Thoracic aorta (tissue), 2 donors: Measurements from ENCODE around the gene CTTN. TPM values are rescaled to one million over a fixed set of nuclear protein-coding genes. Genes with fewer than 3 reads are reported as not detected.

Source experiments
- ATAC-seq: fragments of 150-250 bp; one replicate; pipeline ENCODE4 v1.8.0; 2017; ENCODE audit warnings: low read depth; ENCODE audit not compliant: insufficient number of reproducible peaks, low FRiP score
- DNase-seq: peaks from one replicate; pipeline ENCODE4 v3.0.0-alpha.2; 2020; ENCODE audit warnings: low spot score
- H3K27ac ChIP-seq, 2 donors: fragments of 200-600 bp; sonication (generic); 1 replicate in 1 of 2; 2 replicates in 1 of 2; pipeline ENCODE4 v1.5.1; 2016; ENCODE audit warnings: mild to moderate bottlenecking in 2 of 2, moderate library complexity in 2 of 2
- H3K27me3 ChIP-seq: fragments of 200-600 bp; sonication (generic); replicated peaks from 2 replicates; pipeline ENCODE4 v1.6.0; 2016; ENCODE audit warnings: mild to moderate bottlenecking; ENCODE audit not compliant: insufficient read depth
- H3K36me3 ChIP-seq: fragments of 200-600 bp; sonication (generic); one replicate; pipeline ENCODE4 v1.5.1; 2016
- H3K4me1 ChIP-seq, 2 donors: fragments of 200-600 bp; sonication (generic); 1 replicate in 1 of 2; 2 replicates in 1 of 2; pipeline versions ENCODE4 v1.5.1 to v1.6.0; 2016; ENCODE audit warnings: low read depth in 2 of 2, mild to moderate bottlenecking in 1 of 2; ENCODE audit not compliant: control insufficient read depth in 1 of 2
- H3K4me3 ChIP-seq: fragments of 200-600 bp; sonication (generic); 2 replicates; pipeline ENCODE4 v1.5.1; 2016; ENCODE audit warnings: mild to moderate bottlenecking
- H3K9me3 ChIP-seq: fragments of 200-600 bp; sonication (generic); 2 replicates; pipeline ENCODE4 v1.5.1; 2016
- CTCF ChIP-seq: fragments of 200-600 bp; sonication (generic); IDR thresholded peaks from one replicate; pipeline ENCODE4 v1.5.1; 2019; ENCODE audit warnings: antibody characterized with exemption
- total RNA-seq, 2 donors: library from RNA; depleted of rRNA; stranded (reverse); fragments of >200 nt; gene quantifications; one replicate each; pipeline versions ENCODE4 v1.1.0 to v1.2.3, GENCODE V29; 2016

Gene CTTN
- total RNA-seq, 2 donors from 2014 or later = 415 to 578 TPM

GRCh38 chr11:70414341-70415100 lies 16.2 kb downstream of the CTTN start:
- Histone ChIP-seq H3K9me3 (no peaks in the 10 kb centered on the region), H3K36me3 (peaks cover 93% of the 10 kb centered on the region), H3K27me3 (no peaks in the 10 kb centered on the region), H3K4me3 (no peak overlapping the region), H3K4me1 (no peaks in the 10 kb centered on the region), H3K27ac (no peak overlapping the region)
- no peak for TF ChIP-seq CTCF
- DNase-seq (no peak), ATAC-seq (no peak)

GRCh38 chr11:70415191-70415590 lies 16.9 kb downstream of the CTTN start:
- ATAC-seq (no peak), DNase-seq (no peak)
- Histone ChIP-seq H3K27ac (no peak overlapping the region), H3K27me3 (no peaks in the 10 kb centered on the region), H3K4me3 (no peak overlapping the region), H3K9me3 (no peaks in the 10 kb centered on the region), H3K4me1 (no peaks in the 10 kb centered on the region), H3K36me3 (peaks cover 93% of the 10 kb centered on the region)
- no peak for TF ChIP-seq CTCF

- Histone ChIP-seq H3K27me3 (no peaks in the 10 kb centered on the region), H3K4me3 (no peak overlapping the region), H3K36me3 (peaks cover 93% of the 10 kb centered on the region), H3K9me3 (no peaks in the 10 kb centered on the region), H3K27ac (no peak overlapping the region), H3K4me1 (no peaks in the 10 kb centered on the region)
- DNase-seq (no peak), ATAC-seq (no peak)
- TF ChIP-seq CTCF = no peak
Measured at GRCh38 chr11:70415642-70416395, 17.5 kb downstream of the CTTN start.

GRCh38 chr11:70416881-70417280 lies 18.6 kb downstream of the CTTN start:
- no peak for ATAC-seq
- Histone ChIP-seq H3K4me3 (no peak overlapping the region), H3K27me3 (no peaks in the 10 kb centered on the region), H3K27ac (no peak overlapping the region), H3K9me3 (no peaks in the 10 kb centered on the region), H3K4me1 (no peaks in the 10 kb centered on the region), H3K36me3 (peaks cover 93% of the 10 kb centered on the region)
- no peak for TF ChIP-seq CTCF
- no peak for DNase-seq

- Histone ChIP-seq H3K4me1 (no peaks in the 10 kb centered on the region), H3K27ac (no peak overlapping the region), H3K27me3 (no peaks in the 10 kb centered on the region), H3K9me3 (no peaks in the 10 kb centered on the region), H3K4me3 (no peak overlapping the region), H3K36me3 (peaks cover 92% of the 10 kb centered on the region)
- DNase-seq (no peak), ATAC-seq (no peak)
- no peak for TF ChIP-seq CTCF
Measured at GRCh38 chr11:70418130-70418529, 19.8 kb downstream of the CTTN start.
